GM12891 (cell line): Measurements from ENCODE around the gene ARSB.

Source experiments
- POLR2A ChIP-seq: IDR thresholded peaks from 2 replicates; pipeline ENCODE4 v1.6.1; 2011; ENCODE audit warnings: low read depth, low read length, control low read depth
- POLR2AphosphoS5 ChIP-seq: IDR thresholded peaks from 2 replicates; pipeline ENCODE4 v1.6.1; 2011; ENCODE audit warnings: low read depth, low read length, control low read depth
- POU2F2 ChIP-seq: IDR thresholded peaks from 2 replicates; pipeline ENCODE4 v1.6.1; 2011; ENCODE audit warnings: low read depth, mild to moderate bottlenecking, control low read depth, low read length, moderate library complexity
- SPI1 ChIP-seq: IDR thresholded peaks from 2 replicates; pipeline ENCODE4 v1.6.1; 2011; ENCODE audit warnings: low read depth, low read length, control low read depth
- TAF1 ChIP-seq: IDR thresholded peaks from 2 replicates; pipeline ENCODE4 v1.6.1; 2011; ENCODE audit warnings: low read depth, low read length, control low read depth

- TF ChIP-seq POLR2AphosphoS5 (no peak), POLR2A (no peak), SPI1 (no peak), TAF1 (no peak), POU2F2 (no peak)
Observed at GRCh38 chr5:78765756-78766411, 219.2 kb downstream of the ARSB start.
